ENCODE results near the gene GOLGA7B. TPM values are rescaled to one million over a fixed set of nuclear protein-coding genes. Genes with fewer than 3 reads are reported as not detected.

GOLGA7B gene
- polyA plus RNA-seq, 1 experiment = not detected

DNA sequence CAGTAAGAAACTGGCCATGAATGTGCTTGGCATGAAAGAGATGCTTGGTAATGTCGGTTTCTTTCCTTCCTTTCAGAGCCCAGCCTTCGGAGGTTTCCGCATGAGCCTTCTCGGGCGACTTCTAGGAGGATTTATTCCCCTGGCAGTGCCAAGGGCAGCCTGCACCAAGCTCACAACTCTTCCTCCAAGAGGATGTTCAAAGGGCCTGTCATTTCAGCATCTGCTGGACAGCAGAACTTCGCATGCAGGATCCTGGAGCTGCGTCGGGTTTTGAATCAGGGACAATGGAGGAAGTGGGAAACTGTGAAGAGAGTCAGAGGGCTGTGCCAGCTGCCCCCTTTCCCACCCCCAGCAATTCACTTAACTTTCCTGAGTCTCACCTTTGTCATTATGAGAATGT, 21.3 kb downstream of the GOLGA7B start:
- H3K4me3 ChIP-seq (ENCODE audit: low read depth, low read length) = no peak overlapping the region
- H3K9me3 ChIP-seq (ENCODE audit: control insufficient read depth, insufficient read depth, low read length) = no peaks in the 10 kb centered on the region
- TF ChIP-seq, protein P1, sequence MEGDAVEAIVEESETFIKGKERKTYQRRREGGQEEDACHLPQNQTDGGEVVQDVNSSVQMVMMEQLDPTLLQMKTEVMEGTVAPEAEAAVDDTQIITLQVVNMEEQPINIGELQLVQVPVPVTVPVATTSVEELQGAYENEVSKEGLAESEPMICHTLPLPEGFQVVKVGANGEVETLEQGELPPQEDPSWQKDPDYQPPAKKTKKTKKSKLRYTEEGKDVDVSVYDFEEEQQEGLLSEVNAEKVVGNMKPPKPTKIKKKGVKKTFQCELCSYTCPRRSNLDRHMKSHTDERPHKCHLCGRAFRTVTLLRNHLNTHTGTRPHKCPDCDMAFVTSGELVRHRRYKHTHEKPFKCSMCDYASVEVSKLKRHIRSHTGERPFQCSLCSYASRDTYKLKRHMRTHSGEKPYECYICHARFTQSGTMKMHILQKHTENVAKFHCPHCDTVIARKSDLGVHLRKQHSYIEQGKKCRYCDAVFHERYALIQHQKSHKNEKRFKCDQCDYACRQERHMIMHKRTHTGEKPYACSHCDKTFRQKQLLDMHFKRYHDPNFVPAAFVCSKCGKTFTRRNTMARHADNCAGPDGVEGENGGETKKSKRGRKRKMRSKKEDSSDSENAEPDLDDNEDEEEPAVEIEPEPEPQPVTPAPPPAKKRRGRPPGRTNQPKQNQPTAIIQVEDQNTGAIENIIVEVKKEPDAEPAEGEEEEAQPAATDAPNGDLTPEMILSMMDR (IDR thresholded peaks at IDR 0.05; ENCODE audit: low read depth, low read length) = no peak
- H3K27ac ChIP-seq (ENCODE audit: low read depth, low read length) = no peak overlapping the region
- DNase-seq (ENCODE audit: low read depth, low spot score) = no peak
- CTCF ChIA-PET = interaction anchor here (3.9 kb wide), 1 partner anchor 79 kb away, joined by 30 read pairs; no protein-coding TSS in a partner anchor
- POLR2A ChIA-PET = no interaction called here
- H3K27me3 ChIP-seq (ENCODE audit: control insufficient read depth, insufficient read depth, low read length) = peaks cover 20% of the 10 kb centered on the region

- no peak for DNase-seq (ENCODE audit: low read depth, low spot score)
- Histone ChIP-seq H3K27ac (ENCODE audit: low read depth, low read length) (no peak overlapping the region), H3K9me3 (ENCODE audit: control insufficient read depth, insufficient read depth, low read length) (no peaks in the 10 kb centered on the region), H3K4me3 (ENCODE audit: low read depth, low read length) (no peak overlapping the region), H3K27me3 (ENCODE audit: control insufficient read depth, insufficient read depth, low read length) (peaks cover 20% of the 10 kb centered on the region)
- ChIA-PET POLR2A (no interaction called here), CTCF (no interaction called here)
- TF ChIP-seq, protein P1 (IDR thresholded peaks at IDR 0.05; ENCODE audit: low read depth, low read length) = no peak
These were observed 23.9 kb downstream of the GOLGA7B start for GRCh38 chr10:97873569-97873968.

- no peaks in the 10 kb centered on the region for H3K9me3 ChIP-seq (ENCODE audit: control insufficient read depth, insufficient read depth, low read length)
- CTCF ChIA-PET = interaction anchor here (0.6 kb wide), 1 partner anchor 12 kb away, joined by 4 read pairs; no protein-coding TSS in a partner anchor
- no peak for DNase-seq (ENCODE audit: low read depth, low spot score)
- no peak overlapping the region for H3K27ac ChIP-seq (ENCODE audit: low read depth, low read length)
- TF ChIP-seq, protein P1 (IDR thresholded peaks at IDR 0.05; ENCODE audit: low read depth, low read length) = no peak
- no peak overlapping the region for H3K4me3 ChIP-seq (ENCODE audit: low read depth, low read length)
- POLR2A ChIA-PET = no interaction called here
- H3K27me3 ChIP-seq (ENCODE audit: control insufficient read depth, insufficient read depth, low read length) = peaks cover 20% of the 10 kb centered on the region
These were observed 24.7 kb downstream of the GOLGA7B start for GRCh38 chr10:97874332-97874731.

DNA sequence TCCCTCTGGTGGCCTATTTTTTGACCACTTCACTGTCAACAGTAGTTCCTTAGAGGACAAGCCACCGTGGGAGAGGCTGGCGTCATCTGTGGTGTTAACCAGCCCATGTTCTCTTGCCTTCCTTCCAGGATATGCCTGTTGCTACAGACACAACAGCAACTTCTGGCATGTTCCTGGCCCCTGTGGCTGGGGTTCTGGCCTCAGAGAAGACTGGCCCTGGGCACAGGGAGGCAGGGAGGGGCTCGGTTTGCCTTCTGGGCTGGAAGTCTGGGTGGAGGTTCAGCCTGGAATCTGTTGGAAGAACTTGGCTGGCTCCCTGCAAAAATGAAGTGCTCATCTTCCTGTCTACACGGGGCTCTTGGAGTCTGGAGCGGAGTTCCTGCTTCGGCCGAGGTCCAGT, 25.7 kb downstream of the GOLGA7B start:
- Histone ChIP-seq H3K27me3 (ENCODE audit: control insufficient read depth, insufficient read depth, low read length) (peaks cover 12% of the 10 kb centered on the region), H3K4me3 (ENCODE audit: low read depth, low read length) (no peak overlapping the region), H3K27ac (ENCODE audit: low read depth, low read length) (no peak overlapping the region), H3K9me3 (ENCODE audit: control insufficient read depth, insufficient read depth, low read length) (no peaks in the 10 kb centered on the region)
- ChIA-PET CTCF (no interaction called here), POLR2A (no interaction called here)
- TF ChIP-seq, protein P1 (IDR thresholded peaks at IDR 0.05; ENCODE audit: low read depth, low read length) = no peak
- no peak for DNase-seq (ENCODE audit: low read depth, low spot score)

DNA sequence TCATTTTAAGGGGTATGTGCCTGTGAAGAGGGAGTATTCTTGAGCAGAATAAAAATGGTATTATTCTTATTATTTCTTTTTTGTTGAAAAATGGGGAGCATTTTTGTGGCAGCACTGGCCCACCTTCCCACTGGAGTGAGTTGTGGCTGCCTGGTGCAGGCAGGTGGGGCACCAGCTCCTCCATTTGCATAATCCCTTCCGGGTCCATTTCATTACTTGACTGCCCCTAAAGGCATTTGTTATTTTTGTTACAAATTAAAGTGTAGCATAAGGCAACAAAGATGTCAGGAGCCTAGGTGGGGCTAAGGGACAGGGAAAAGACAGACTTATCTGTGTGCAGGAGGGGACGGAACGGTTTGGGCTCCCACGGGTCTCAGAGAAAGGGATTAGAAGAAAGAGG, 26.8 kb downstream of the GOLGA7B start:
- ChIA-PET POLR2A (no interaction called here), CTCF (interaction anchor here (1.6 kb wide), 1 partner anchor 666 kb away, joined by 3 read pairs; no protein-coding TSS in a partner anchor)
- no peak for DNase-seq (ENCODE audit: low read depth, low spot score)
- Histone ChIP-seq H3K4me3 (ENCODE audit: low read depth, low read length) (no peak overlapping the region), H3K9me3 (ENCODE audit: control insufficient read depth, insufficient read depth, low read length) (no peaks in the 10 kb centered on the region), H3K27ac (ENCODE audit: low read depth, low read length) (no peak overlapping the region), H3K27me3 (ENCODE audit: control insufficient read depth, insufficient read depth, low read length) (peaks cover 6% of the 10 kb centered on the region)
- TF ChIP-seq, protein P1 (IDR thresholded peaks at IDR 0.05; ENCODE audit: low read depth, low read length) = no peak

Measured in AG04450 (cell line).